ENCODE data around the gene TOX2. TPM values are rescaled to one million over a fixed set of nuclear protein-coding genes. Genes with fewer than 3 reads are reported as not detected.

TOX2 gene
- total RNA-seq, 1 experiment from 2014 or later: not detected

DNA sequence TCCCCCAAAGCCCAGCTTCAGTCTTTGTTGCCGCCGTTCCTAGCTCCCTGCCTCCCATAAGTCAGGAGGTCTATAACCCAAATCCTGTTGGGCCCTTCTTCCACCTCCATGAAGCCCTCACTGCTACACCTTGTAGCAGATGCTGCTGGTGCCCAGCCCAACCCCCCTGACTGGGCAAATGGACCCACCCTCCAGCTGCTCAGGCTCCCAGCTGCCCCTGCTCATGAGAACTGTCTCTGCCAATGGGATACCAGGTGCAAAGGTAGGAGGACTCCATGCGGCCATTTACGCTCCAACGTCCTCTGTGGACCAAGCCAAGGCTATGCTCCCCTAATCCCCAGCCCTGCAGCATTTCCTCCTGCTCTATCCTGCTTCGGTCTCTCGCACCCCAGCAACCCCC lies 200.5 kb downstream of the TOX2 start:
- CTCF ChIA-PET: interaction anchor here (0.7 to 7.4 kb wide), 3 partner anchors 66 to 102 kb away, joined by 3 to 439 read pairs (median 3); partner anchors contain the start of gene JPH2
- H3K36me3 Mint-ChIP-seq (ENCODE audit: insufficient read depth, unreplicated experiment): no peaks in the 10 kb centered on the region
- POLR2A ChIA-PET: no interaction called here
- H3K27ac Mint-ChIP-seq (ENCODE audit: unreplicated experiment): no peak overlapping the region
- Histone ChIP-seq H3K27me3 (replicated peaks; ENCODE audit: control insufficient read depth, insufficient read depth, low read length) (no peaks in the 10 kb centered on the region), H3K36me3 (ENCODE audit: control insufficient read depth, insufficient read depth, low read length) (no peaks in the 10 kb centered on the region), H3K9me3 (no peaks in the 10 kb centered on the region), H3K4me1 (no peaks in the 10 kb centered on the region), H3K4me3 (ENCODE audit: low read depth, low read length) (no peak overlapping the region)
- TF ChIP-seq, protein P1, sequence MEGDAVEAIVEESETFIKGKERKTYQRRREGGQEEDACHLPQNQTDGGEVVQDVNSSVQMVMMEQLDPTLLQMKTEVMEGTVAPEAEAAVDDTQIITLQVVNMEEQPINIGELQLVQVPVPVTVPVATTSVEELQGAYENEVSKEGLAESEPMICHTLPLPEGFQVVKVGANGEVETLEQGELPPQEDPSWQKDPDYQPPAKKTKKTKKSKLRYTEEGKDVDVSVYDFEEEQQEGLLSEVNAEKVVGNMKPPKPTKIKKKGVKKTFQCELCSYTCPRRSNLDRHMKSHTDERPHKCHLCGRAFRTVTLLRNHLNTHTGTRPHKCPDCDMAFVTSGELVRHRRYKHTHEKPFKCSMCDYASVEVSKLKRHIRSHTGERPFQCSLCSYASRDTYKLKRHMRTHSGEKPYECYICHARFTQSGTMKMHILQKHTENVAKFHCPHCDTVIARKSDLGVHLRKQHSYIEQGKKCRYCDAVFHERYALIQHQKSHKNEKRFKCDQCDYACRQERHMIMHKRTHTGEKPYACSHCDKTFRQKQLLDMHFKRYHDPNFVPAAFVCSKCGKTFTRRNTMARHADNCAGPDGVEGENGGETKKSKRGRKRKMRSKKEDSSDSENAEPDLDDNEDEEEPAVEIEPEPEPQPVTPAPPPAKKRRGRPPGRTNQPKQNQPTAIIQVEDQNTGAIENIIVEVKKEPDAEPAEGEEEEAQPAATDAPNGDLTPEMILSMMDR (IDR thresholded peaks at IDR 0.05; ENCODE audit: insufficient read depth in 1 of 2, low read depth in 1 of 2, low read length in 1 of 2, severe bottlenecking in 1 of 2, unreplicated experiment in 1 of 2): no peak
- no peaks in the 10 kb centered on the region for H3K9me3 Mint-ChIP-seq (ENCODE audit: unreplicated experiment)
- no TSS peak for BruUV-seq (replicated peaks)
- DNase-seq: peak in 1 of 2 experiments; percentile 38
- no peaks in the 10 kb centered on the region for H3K27me3 Mint-ChIP-seq (ENCODE audit: insufficient read depth, unreplicated experiment)
- intact Hi-C loops (cut with micrococcal nuclease; ENCODE audit: unreplicated experiment): no loop called here
- H3K4me3 Mint-ChIP-seq (ENCODE audit: unreplicated experiment): no peak overlapping the region
- no peaks in the 10 kb centered on the region for H3K4me1 Mint-ChIP-seq (ENCODE audit: low read depth, unreplicated experiment)

DNA sequence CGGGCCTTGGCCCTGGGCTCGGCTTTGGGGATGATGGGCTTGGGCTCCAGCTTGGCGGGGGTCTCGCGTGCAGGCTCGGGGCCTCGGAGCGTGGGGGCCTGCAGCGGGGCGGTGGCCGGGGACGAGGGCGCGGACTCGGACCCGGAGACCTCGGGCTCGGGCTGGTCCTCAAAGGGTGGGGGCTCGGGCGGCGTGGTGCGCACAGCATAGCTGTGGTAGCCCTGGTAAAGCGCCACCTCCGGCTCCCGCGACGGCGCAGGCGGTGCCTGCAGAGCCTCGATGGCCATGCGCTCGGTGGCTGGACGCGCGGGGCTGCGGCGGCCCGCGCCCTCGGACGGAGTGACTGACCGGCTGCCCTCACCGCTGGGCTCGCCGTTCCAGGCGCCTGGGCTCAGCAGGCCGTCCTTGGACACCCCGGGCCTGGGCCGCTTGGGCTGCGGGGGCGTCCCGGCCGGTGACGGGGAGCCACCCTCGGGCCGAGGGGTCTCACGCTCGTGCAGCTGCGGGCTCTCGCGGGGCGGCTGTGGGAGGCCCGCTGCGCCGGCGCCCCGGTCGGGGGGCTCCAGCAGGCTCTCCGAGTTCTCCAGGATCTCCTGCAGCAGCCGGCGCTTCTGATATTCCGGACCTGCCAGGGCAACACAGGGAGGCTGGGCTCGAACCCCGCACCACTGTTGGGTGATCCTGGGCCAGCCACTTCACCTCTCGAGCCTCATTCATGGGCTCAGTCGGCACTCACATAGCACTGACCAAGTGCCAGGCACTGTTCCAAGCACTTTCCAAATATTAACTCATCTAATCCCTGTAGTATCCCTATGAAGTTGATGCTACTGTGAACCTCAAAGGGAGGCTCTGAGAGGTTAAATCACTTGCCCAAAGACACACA lies 201.4 kb downstream of the TOX2 start:
- Mint-ChIP-seq H3K27me3 (ENCODE audit: insufficient read depth, unreplicated experiment) (no peaks in the 10 kb centered on the region), H3K4me1 (ENCODE audit: low read depth, unreplicated experiment) (no peaks in the 10 kb centered on the region), H3K36me3 (ENCODE audit: insufficient read depth, unreplicated experiment) (no peaks in the 10 kb centered on the region), H3K9me3 (ENCODE audit: unreplicated experiment) (no peaks in the 10 kb centered on the region), H3K4me3 (ENCODE audit: unreplicated experiment) (no peak overlapping the region), H3K27ac (ENCODE audit: unreplicated experiment) (no peak overlapping the region)
- H3K4me1 ChIP-seq: no peaks in the 10 kb centered on the region
- no TSS peak for BruUV-seq (replicated peaks)
- ChIA-PET CTCF (interaction anchor here (0.6 to 7.4 kb wide), 28 partner anchors 9 to 366 kb away, joined by 3 to 439 read pairs (median 6); partner anchors contain the start of genes FITM2, JPH2 and OSER1), POLR2A (interaction anchor here (0.5 to 2.4 kb wide), 4 partner anchors 21 to 89 kb away, joined by 5 to 13 read pairs (median 6); no protein-coding TSS in a partner anchor)
- H3K9me3 ChIP-seq: no peaks in the 10 kb centered on the region
- DNase-seq: peak in 1 of 2 experiments; percentile 50
- no peak overlapping the region for H3K4me3 ChIP-seq (ENCODE audit: low read depth, low read length)
- intact Hi-C loops (cut with micrococcal nuclease; ENCODE audit: unreplicated experiment): loop anchor here (1.0 to 2.0 kb wide), 4 partner anchors 21 to 355 kb away; partner anchors contain the start of gene FITM2
- H3K27me3 ChIP-seq (replicated peaks; ENCODE audit: control insufficient read depth, insufficient read depth, low read length): no peaks in the 10 kb centered on the region
- TF ChIP-seq, protein P1 (IDR thresholded peaks at IDR 0.05; ENCODE audit: insufficient read depth in 1 of 2, low read depth in 1 of 2, low read length in 1 of 2, severe bottlenecking in 1 of 2, unreplicated experiment in 1 of 2): no peak
- H3K36me3 ChIP-seq (ENCODE audit: control insufficient read depth, insufficient read depth, low read length): no peaks in the 10 kb centered on the region

GRCh38 chr20:44117296-44118184 lies 202.9 kb downstream of the TOX2 start:
- H3K36me3 Mint-ChIP-seq (ENCODE audit: insufficient read depth, unreplicated experiment): no peaks in the 10 kb centered on the region
- Histone ChIP-seq H3K4me3 (ENCODE audit: low read depth, low read length) (no peak overlapping the region), H3K27me3 (replicated peaks; ENCODE audit: control insufficient read depth, insufficient read depth, low read length) (no peaks in the 10 kb centered on the region), H3K36me3 (ENCODE audit: control insufficient read depth, insufficient read depth, low read length) (no peaks in the 10 kb centered on the region), H3K4me1 (no peaks in the 10 kb centered on the region), H3K9me3 (no peaks in the 10 kb centered on the region)
- H3K27me3 Mint-ChIP-seq (ENCODE audit: insufficient read depth, unreplicated experiment): no peaks in the 10 kb centered on the region
- CTCF ChIA-PET: interaction anchor here (0.5 to 7.4 kb wide), 23 partner anchors 10 to 367 kb away, joined by 3 to 439 read pairs (median 7); partner anchors contain the start of genes JPH2 and OSER1
- DNase-seq: no peak
- H3K4me3 Mint-ChIP-seq (ENCODE audit: unreplicated experiment): no peak overlapping the region
- H3K9me3 Mint-ChIP-seq (ENCODE audit: unreplicated experiment): no peaks in the 10 kb centered on the region
- TF ChIP-seq, protein P1 (IDR thresholded peaks at IDR 0.05; ENCODE audit: insufficient read depth in 1 of 2, low read depth in 1 of 2, low read length in 1 of 2, severe bottlenecking in 1 of 2, unreplicated experiment in 1 of 2): no peak
- intact Hi-C loops (cut with micrococcal nuclease; ENCODE audit: unreplicated experiment): loop anchor here (2.0 kb wide), 2 partner anchors 19 to 193 kb away; partner anchors contain the start of gene FITM2
- no TSS peak for BruUV-seq (replicated peaks)
- POLR2A ChIA-PET: interaction anchor here (1.0 to 2.4 kb wide), 2 partner anchors 19 to 73 kb away, joined by 5 to 13 read pairs; no protein-coding TSS in a partner anchor
- no peaks in the 10 kb centered on the region for H3K4me1 Mint-ChIP-seq (ENCODE audit: low read depth, unreplicated experiment)
- H3K27ac Mint-ChIP-seq (ENCODE audit: unreplicated experiment): peak overlapping the region; percentile 13

Data from Caco-2 (cell line).